COLO829 (cell line): Measurements from ENCODE around the gene DUOXA1.
"Not testable (repeated sequence)": the region's sequence is repeated elsewhere in the genome, so short reads cannot be mapped to it uniquely, and the experiment has no call there.

Experiments
- DNase-seq: peaks from one replicate; pipeline ENCODE4 v3.0.0; 2012; ENCODE audit warnings: low spot score

The DUOXA1 gene

GRCh38 chr15:45112591-45113379 is 16.9 kb downstream of the DUOXA1 start:
- no peak for DNase-seq

- DNase-seq, result no peak
Observed at GRCh38 chr15:45112143-45112590, 17.5 kb downstream of the DUOXA1 start.

GRCh38 chr15:45111390-45112142 is 18.1 kb downstream of the DUOXA1 start:
- no peak for DNase-seq

- no peak for DNase-seq
Observed at GRCh38 chr15:45110256-45110820, 19.3 kb downstream of the DUOXA1 start.

GRCh38 chr15:45107941-45108630 is 21.6 kb downstream of the DUOXA1 start:
- DNase-seq, result no peak

- no peak for DNase-seq
Observed at GRCh38 chr15:45106002-45106790, 23.5 kb downstream of the DUOXA1 start.

- DNase-seq, result no peak
Observed at GRCh38 chr15:45105586-45105985, 24.1 kb downstream of the DUOXA1 start.

GRCh38 chr15:45104170-45104569 is 25.5 kb downstream of the DUOXA1 start:
- DNase-seq, result not testable (repeated sequence)

- DNase-seq, result no peak
Observed at GRCh38 chr15:45102226-45102625, 27.5 kb downstream of the DUOXA1 start.

- no peak for DNase-seq
Observed at GRCh38 chr15:45101749-45102148, 27.9 kb downstream of the DUOXA1 start.

- no peak for DNase-seq
Observed at GRCh38 chr15:45100884-45101625, 28.6 kb downstream of the DUOXA1 start.

- DNase-seq, result no peak
Observed at GRCh38 chr15:45099549-45100165, 30.0 kb downstream of the DUOXA1 start.

GRCh38 chr15:45097466-45097865 is 32.2 kb downstream of the DUOXA1 start:
- DNase-seq, result no peak

GRCh38 chr15:45095661-45096060 is 34.0 kb downstream of the DUOXA1 start:
- no peak for DNase-seq

GRCh38 chr15:45094358-45094730 is 35.3 kb downstream of the DUOXA1 start:
- no peak for DNase-seq

- no peak for DNase-seq
Observed at GRCh38 chr15:45093622-45094357, 35.9 kb downstream of the DUOXA1 start.

- DNase-seq, result no peak
Observed at GRCh38 chr15:45093013-45093412, 36.7 kb downstream of the DUOXA1 start.

GRCh38 chr15:45091576-45091975 is 38.1 kb downstream of the DUOXA1 start:
- DNase-seq, result no peak

GRCh38 chr15:45091161-45091560 is 38.5 kb downstream of the DUOXA1 start:
- DNase-seq, result no peak
